NCI-H524 treated with DMSO at 0.1 percent for 48 hours (cell line): ENCODE results near the gene AHSP.
"Not testable (repeated sequence)": the region's sequence is repeated elsewhere in the genome, so short reads cannot be mapped to it uniquely, and the experiment has no call there.

Experiments
- DNase-seq: peaks from one replicate; lab custom pipeline; 2025; lab: John Stamatoyannopoulos, UW

The AHSP gene

DNA sequence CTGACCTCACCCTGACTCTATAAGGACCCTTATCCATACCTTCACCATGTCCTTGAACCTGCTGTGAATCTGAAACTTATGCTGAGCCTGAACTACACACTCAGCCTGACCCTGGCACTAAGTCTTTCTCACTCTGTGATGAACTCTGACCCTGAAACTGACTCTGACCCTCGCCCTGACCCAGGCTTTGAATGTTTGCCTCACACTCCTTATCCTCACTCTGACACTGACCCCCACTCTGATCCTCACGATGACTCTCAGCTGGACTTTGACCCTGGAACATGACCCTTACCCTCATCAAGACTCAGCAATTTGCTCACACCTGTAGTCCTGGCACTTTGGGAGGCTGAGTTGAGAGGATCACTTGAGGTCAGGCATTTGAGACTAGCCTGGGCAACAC is 4.4 kb downstream of the AHSP start:
- DNase-seq = no peak

- DNase-seq = no peak
Measured at GRCh38 chr16:31532896-31533295, 5.2 kb downstream of the AHSP start.

DNA sequence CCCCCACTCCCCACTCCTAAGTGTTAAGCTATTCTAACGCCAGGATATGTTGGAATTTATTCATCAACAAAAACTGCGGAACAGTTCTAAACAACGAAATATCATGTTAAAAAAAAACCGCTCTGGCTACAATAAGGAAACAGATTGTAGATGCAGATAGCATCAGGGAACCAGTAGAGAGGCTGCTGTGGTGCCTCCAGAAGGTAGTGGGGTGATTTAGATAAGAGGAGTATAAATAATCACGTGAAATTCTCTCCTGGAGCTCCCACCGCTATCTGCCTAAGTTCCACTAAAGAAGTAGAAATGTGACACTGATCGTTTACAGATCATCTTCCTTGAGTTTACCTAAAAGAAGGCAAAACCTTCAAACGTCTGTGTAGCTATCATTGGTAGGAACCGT is 8.0 kb downstream of the AHSP start:
- DNase-seq = no peak

- no peak for DNase-seq
Measured at GRCh38 chr16:31536804-31537361, 9.2 kb downstream of the AHSP start.

GRCh38 chr16:31537362-31538242 is 9.9 kb downstream of the AHSP start:
- no peak for DNase-seq

GRCh38 chr16:31538243-31538598 is 10.5 kb downstream of the AHSP start:
- not testable (repeated sequence) for DNase-seq

DNA sequence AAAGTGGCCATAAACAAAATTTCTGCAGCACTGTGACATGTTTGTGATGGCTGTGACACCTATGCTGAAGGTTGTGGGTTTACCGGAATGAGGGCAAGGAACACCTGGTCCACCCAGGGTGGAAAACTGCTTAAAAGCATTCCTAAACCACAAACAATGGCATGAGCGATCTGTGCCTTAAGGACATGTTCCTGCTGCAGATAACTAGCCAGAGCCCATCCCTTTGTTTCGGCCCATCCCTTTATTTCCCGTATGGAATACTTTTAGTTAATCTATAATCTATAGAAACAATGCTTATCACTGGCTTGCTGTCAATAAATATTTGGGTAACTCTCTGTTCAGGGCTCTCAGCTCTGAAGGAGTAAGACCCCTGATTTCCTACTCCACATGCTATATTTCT is 12.1 kb downstream of the AHSP start:
- DNase-seq = not testable (repeated sequence)

GRCh38 chr16:31542763-31543162 is 15.1 kb downstream of the AHSP start:
- no peak for DNase-seq

DNA sequence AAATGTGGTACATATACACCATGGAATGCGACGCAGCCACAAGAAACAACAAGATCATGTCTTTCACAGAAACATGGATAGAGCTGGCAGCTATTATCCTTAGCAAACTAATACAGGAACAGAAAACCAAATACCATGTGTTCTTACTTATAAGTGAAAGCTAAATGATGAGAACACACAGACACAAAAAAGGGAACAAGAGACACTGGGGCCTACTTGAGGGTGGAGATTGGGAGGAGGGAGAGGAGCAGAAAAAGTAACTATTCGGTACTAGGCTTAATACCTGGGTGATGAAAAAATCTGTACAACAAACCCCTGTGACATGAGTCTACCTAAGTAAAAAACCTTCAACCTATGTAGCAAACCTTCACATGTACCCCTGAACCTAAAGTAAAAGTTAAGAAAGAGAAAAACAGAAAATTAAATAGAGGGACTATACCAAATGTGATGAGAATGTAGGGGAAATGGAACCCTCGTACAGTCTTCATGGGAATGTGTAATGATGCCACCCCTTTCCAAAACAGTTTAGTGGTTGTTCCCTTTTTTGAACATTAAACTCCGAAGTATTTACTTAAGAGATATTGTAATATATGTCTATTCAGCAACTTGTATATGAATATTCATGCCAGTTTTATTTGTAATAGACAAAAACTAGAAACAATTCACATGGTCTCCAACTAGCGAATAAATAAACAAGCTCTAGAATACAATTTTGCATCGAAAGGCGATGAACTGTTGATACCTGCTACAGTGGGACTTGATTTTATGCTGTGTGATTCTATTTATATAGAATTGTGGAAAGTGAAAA is 33.9 kb downstream of the AHSP start:
- no peak for DNase-seq

DNA sequence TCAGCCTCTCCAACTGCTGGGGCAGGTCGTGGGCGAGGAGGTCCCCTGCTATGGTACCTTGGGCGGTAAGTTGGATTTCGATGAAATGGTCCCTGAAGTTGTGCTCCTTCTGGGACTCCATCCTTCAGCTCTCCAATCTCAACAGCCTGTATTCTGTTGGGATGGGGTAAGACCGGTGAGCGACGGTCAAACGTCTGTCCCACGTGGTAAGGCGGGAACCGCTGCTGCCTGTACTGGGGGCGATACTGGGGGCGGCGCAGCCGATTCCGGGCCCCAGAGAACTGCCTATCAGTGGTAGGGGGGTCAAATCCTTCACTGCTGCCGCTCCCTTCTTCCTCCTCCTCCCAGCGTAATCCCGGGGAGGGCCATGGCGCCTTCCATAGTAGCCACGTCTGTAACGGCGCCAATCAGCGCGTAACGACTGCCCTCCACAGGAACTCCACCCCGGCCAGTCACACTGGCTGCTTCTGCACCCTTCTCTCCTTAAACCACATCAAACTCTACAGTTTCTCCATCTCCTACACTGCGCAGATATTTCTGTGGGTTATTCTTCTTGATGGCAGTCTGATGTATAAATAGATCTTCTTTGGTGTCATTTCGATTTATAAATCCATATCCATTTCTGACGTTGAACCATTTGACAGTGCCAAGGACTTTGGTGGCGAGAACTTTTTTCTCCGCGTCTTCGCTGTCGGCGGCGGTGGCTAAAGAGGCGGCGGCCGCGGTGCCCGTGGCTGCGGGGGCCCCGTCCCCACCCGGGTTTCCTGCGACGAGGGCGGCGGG is 41.1 kb downstream of the AHSP start:
- no peak for DNase-seq

DNA sequence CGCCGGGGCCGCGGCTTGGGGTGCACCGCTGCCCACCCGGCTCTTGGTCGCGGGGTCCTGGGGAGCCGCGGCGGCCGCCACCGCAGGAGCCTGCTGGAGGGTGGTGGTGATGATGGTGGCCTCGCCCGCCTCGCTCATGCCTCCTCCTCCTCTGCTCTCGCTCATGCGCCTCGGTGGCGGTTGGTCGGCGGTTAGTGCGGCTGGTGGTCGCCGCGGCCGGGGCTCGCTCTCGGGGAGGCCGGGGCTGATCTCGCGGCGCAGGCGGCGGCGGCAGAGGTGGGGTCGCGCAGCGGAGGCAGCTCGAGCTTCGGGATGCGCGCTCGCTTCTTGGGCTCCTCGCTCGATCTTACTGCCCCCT is 41.6 kb downstream of the AHSP start:
- DNase-seq = no peak

GRCh38 chr16:31572821-31573220 is 45.1 kb downstream of the AHSP start:
- no peak for DNase-seq

GRCh38 chr16:31574159-31574558 is 46.5 kb downstream of the AHSP start:
- not testable (repeated sequence) for DNase-seq

GRCh38 chr16:31577411-31577810 is 49.7 kb downstream of the AHSP start:
- no peak for DNase-seq
